Duodenal mucosa (tissue), 2 donors: ENCODE measurements around the gene METTL27.
A peak's percentile ranks its signal among the peaks of the same experiment; 100 is the strongest.
"Not testable (repeated sequence)": the region's sequence is repeated elsewhere in the genome, so short reads cannot be mapped to it uniquely, and the experiment has no call there.

Experiments used
- H3K27ac ChIP-seq: one replicate; pipeline ENCODE4 v1.7.0; 2013; ENCODE audit warnings: low read depth, low read length
- H3K27me3 ChIP-seq, 2 donors: one replicate each; pipeline ENCODE4 v1.7.0; 2013; ENCODE audit warnings: low read length in 2 of 2, control low read depth in 1 of 2; ENCODE audit not compliant: insufficient read depth in 2 of 2, control insufficient read depth in 1 of 2
- H3K36me3 ChIP-seq, 2 donors: one replicate each; pipeline ENCODE4 v1.7.0; 2013; ENCODE audit warnings: low read length in 2 of 2, control low read depth in 1 of 2; ENCODE audit not compliant: insufficient read depth in 2 of 2, control insufficient read depth in 1 of 2
- H3K4me1 ChIP-seq, 2 donors: one replicate each; pipeline ENCODE4 v1.7.0; 2013; ENCODE audit warnings: low read length in 2 of 2, control low read depth in 1 of 2; ENCODE audit not compliant: insufficient read depth in 2 of 2, control insufficient read depth in 1 of 2
- H3K4me3 ChIP-seq, 2 donors: one replicate each; pipeline ENCODE4 v1.7.0; 2013; ENCODE audit warnings: low read length in 2 of 2, low read depth in 1 of 2
- H3K9ac ChIP-seq, 2 donors: one replicate each; pipeline ENCODE4 v1.7.0; 2013; ENCODE audit warnings: low read length in 2 of 2, low read depth in 1 of 2
- H3K9me3 ChIP-seq, 2 donors: one replicate each; pipeline ENCODE4 v1.7.0; 2013; ENCODE audit warnings: low read length in 2 of 2, control low read depth in 1 of 2; ENCODE audit not compliant: control insufficient read depth in 1 of 2

Gene METTL27

GRCh38 chr7:73817121-73817520 lies 25.2 kb downstream of the METTL27 start:
- Histone ChIP-seq H3K27ac (no peak overlapping the region), H3K27me3 (no peaks in the 10 kb centered on the region), H3K36me3 (no peaks in the 10 kb centered on the region), H3K4me3 (no peak overlapping the region), H3K9ac (no peak overlapping the region), H3K4me1 (peaks cover 6 to 10% of the 10 kb centered on the region in 2 donors), H3K9me3 (peaks cover 2 to 5% of the 10 kb centered on the region in 2 donors)

DNA sequence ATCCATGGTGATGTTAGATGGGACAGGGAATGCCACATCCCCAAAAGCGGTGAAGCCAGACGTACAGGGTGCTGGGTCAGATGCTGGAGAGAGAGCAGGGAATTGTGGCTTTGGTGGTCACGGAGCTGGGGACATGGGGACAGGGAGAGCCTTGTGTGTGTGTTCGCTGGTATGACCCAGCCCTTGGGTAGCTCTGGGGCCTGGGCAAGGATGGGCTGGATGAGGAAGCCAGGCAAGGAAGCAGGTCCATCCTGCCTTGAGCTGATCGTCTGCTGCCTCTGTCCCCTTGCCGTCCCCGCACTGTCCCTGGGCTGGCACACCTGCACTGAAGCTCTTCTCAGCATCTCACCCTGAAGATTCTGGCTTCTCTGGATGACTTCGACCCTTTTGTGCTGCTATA lies 26.9 kb downstream of the METTL27 start:
- H3K27me3 ChIP-seq: no peaks in the 10 kb centered on the region
- no peaks in the 10 kb centered on the region for H3K36me3 ChIP-seq
- H3K9me3 ChIP-seq: peaks cover 2 to 5% of the 10 kb centered on the region in 2 donors
- H3K9ac ChIP-seq: no peak overlapping the region
- no peak overlapping the region for H3K27ac ChIP-seq
- H3K4me1 ChIP-seq: peaks cover 0 to 3% of the 10 kb centered on the region in 2 donors
- no peak overlapping the region for H3K4me3 ChIP-seq

- no peak overlapping the region for H3K27ac ChIP-seq
- H3K9me3 ChIP-seq: peaks cover 2 to 5% of the 10 kb centered on the region in 2 donors
- H3K9ac ChIP-seq: no peak overlapping the region
- H3K27me3 ChIP-seq: no peaks in the 10 kb centered on the region
- H3K36me3 ChIP-seq: no peaks in the 10 kb centered on the region
- no peak overlapping the region for H3K4me3 ChIP-seq
- peaks cover 0 to 6% of the 10 kb centered on the region in 2 donors for H3K4me1 ChIP-seq
Measured at GRCh38 chr7:73812996-73813395, 29.3 kb downstream of the METTL27 start.

- Histone ChIP-seq H3K27me3 (no peaks in the 10 kb centered on the region), H3K4me3 (no peak overlapping the region), H3K36me3 (no peaks in the 10 kb centered on the region), H3K9ac (no peak overlapping the region), H3K4me1 (peaks cover 0 to 6% of the 10 kb centered on the region in 2 donors), H3K9me3 (peaks cover 2 to 5% of the 10 kb centered on the region in 2 donors), H3K27ac (no peak overlapping the region)
Measured at GRCh38 chr7:73811760-73812168, 30.6 kb downstream of the METTL27 start.

DNA sequence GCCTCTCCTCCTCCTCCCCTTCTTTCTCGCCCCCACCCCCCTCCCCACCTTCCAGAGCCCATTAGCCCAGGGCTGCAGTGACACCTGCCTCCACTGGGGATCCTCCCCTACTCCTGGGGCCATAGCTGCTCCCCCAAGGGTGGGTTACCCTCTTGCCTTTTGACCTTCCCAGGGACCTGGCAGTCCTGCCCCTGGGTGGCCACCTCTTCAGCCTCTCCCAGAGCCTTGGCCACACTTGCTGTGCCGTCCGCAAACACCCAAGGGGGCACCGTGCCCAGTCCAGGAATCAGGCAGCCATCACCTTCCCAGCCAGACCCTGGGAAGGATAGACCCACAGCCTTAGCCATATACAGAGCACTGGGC lies 31.3 kb downstream of the METTL27 start:
- H3K9ac ChIP-seq: no peak overlapping the region
- H3K27me3 ChIP-seq: no peaks in the 10 kb centered on the region
- H3K4me1 ChIP-seq: peaks cover 0 to 6% of the 10 kb centered on the region in 2 donors
- H3K36me3 ChIP-seq: no peaks in the 10 kb centered on the region
- H3K4me3 ChIP-seq: no peak overlapping the region
- no peak overlapping the region for H3K27ac ChIP-seq
- peaks cover 2 to 5% of the 10 kb centered on the region in 2 donors for H3K9me3 ChIP-seq

- Histone ChIP-seq H3K9ac (no peak overlapping the region), H3K9me3 (peaks cover 2 to 5% of the 10 kb centered on the region in 2 donors), H3K36me3 (no peaks in the 10 kb centered on the region), H3K27me3 (no peaks in the 10 kb centered on the region), H3K4me3 (peak overlapping the region in 1 of 2 donors; percentile 35), H3K27ac (no peak overlapping the region), H3K4me1 (peaks cover 0 to 6% of the 10 kb centered on the region in 2 donors)
Measured at GRCh38 chr7:73809467-73809951, 32.8 kb downstream of the METTL27 start.

DNA sequence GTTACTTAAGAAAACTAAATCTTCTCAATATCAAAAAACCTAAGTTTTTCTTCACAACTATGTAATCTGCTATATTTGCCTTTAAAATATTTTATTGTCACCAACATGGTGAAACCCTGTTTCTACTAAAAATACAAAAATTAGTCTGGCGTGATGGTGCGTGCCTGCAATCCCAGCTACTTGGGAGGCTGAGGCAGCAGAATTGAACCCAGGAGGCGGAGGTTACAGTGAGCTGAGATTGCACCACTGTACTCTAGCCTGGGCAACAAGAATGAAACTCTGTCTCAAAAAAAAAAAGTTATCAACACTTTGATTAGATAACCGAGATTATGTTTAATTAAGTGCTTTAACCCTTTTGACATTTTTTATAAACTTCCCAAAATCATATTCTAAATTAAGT lies 39.9 kb downstream of the METTL27 start:
- no peaks in the 10 kb centered on the region for H3K27me3 ChIP-seq
- no peaks in the 10 kb centered on the region for H3K9me3 ChIP-seq
- H3K4me3 ChIP-seq: no peak overlapping the region
- no peaks in the 10 kb centered on the region for H3K4me1 ChIP-seq
- H3K27ac ChIP-seq: no peak overlapping the region
- H3K36me3 ChIP-seq: no peaks in the 10 kb centered on the region
- H3K9ac ChIP-seq: no peak overlapping the region

DNA sequence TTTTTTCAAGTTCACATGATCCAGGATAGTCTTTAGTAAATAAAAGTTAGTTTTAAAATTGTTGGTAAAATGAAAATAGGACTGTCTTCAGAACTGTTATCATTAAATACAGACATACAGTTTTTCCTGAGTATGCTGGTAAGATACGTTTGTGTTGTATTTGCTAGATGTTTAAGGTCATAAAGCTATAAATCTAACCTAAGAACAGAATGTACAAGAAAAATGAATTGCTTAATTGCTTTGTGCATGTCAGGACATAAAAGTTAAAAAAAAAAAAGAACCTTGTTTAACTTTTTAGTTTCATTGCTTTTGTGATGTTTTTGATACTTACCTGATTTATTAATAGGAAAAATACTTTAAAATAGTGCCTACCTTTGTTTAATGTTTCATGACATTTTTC lies 40.7 kb downstream of the METTL27 start:
- no peaks in the 10 kb centered on the region for H3K36me3 ChIP-seq
- no peak overlapping the region for H3K9ac ChIP-seq
- no peaks in the 10 kb centered on the region for H3K27me3 ChIP-seq
- H3K4me1 ChIP-seq: no peaks in the 10 kb centered on the region
- no peak overlapping the region for H3K27ac ChIP-seq
- no peaks in the 10 kb centered on the region for H3K9me3 ChIP-seq
- no peak overlapping the region for H3K4me3 ChIP-seq

DNA sequence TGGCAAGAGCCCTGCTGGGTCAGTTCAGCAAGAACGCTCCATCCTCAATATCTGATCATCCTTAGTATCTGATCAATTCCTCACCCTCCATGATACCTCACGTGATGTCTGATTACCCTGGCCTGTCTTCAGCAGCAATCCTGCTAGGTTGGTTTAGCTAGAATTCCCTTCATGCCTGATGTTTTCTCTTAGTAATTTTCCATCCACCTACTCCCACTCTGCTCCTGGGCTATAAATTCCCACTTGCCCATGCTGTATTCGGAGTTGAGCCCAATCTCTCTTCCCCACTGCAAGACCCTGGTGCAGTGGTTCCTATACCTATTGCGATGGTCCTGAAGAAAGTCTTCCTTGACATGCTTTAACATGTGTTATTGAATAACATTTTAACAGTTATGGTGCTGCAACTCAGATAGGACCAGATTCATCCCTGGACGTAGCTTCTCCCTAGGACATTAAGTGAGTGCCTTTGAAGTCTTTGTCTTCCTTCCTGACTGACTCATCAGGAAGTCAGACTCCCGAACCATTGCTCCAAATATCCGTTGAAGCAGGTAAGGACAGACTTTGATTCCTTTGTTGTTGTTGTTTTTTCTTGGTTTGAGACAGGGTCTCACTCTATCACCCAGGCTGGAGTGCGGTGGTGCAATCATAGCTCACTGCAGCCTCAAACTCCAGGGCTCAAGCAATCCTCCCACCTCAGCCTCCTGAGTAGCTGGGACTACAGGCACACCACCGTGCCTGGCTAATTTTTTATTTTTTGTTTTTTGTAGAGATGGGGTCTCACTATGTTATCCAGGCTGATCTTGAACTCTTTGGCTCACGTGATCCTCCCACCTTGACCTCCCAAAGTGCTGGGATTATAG lies 42.8 kb downstream of the METTL27 start:
- Histone ChIP-seq H3K4me1 (no peaks in the 10 kb centered on the region), H3K4me3 (no peak overlapping the region), H3K27ac (no peak overlapping the region), H3K27me3 (no peaks in the 10 kb centered on the region), H3K9me3 (no peaks in the 10 kb centered on the region), H3K9ac (no peak overlapping the region), H3K36me3 (no peaks in the 10 kb centered on the region)

DNA sequence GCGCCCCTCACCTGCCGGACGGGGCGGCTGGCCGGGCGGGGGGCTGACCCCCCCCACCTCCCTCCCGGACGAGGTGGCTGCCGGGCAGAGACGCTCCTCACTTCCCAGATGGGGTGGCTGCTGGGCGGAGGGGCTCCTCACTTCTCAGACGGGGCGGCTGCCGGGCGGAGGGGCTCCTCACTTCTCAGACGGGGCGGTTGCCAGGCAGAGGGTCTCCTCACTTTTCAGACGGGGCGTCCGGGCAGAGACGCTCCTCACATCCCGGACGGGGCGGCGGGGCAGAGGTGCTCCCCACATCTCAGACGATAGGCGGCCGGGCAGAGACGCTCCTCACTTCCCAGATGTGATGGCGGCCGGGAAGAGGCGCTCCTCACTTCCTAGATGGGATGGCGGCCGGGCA lies 45.1 kb downstream of the METTL27 start:
- H3K9me3 ChIP-seq, H3K9ac ChIP-seq, H3K27me3 ChIP-seq, H3K36me3 ChIP-seq, H3K27ac ChIP-seq, H3K4me3 ChIP-seq: not testable (repeated sequence)
- H3K4me1 ChIP-seq: peaks cover 12 to 15% of the 10 kb centered on the region in 2 donors
